GM19099 (cell line): Measurements from ENCODE around the gene PGBD5.

Experiments used
- POLR2A ChIP-seq: IDR thresholded peaks from 3 replicates; pipeline ENCODE4 v1.6.1; 2011; ENCODE audit warnings: low read depth; ENCODE audit not compliant: insufficient read length; ENCODE audit errors: extremely low read depth

The PGBD5 gene

DNA sequence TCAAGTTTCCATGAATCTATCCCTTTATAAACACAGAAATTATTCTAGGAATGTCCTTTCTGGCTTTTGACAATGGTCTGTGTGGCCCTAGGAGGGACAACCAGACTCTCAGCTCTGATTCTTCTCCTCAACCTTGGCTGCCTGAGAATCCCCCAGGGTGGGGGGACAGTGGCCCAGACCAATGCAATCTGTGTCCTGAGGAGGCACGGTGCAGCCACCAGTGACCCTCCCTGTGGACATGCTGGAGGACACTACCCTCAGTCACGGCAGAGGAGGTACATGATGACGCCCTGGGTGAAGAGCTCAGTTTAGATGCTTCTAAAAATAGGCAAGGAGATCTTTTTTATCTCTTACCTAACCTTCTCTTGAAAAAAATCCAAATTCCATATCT, 91.7 kb downstream of the PGBD5 start:
- TF ChIP-seq POLR2A: no peak

DNA sequence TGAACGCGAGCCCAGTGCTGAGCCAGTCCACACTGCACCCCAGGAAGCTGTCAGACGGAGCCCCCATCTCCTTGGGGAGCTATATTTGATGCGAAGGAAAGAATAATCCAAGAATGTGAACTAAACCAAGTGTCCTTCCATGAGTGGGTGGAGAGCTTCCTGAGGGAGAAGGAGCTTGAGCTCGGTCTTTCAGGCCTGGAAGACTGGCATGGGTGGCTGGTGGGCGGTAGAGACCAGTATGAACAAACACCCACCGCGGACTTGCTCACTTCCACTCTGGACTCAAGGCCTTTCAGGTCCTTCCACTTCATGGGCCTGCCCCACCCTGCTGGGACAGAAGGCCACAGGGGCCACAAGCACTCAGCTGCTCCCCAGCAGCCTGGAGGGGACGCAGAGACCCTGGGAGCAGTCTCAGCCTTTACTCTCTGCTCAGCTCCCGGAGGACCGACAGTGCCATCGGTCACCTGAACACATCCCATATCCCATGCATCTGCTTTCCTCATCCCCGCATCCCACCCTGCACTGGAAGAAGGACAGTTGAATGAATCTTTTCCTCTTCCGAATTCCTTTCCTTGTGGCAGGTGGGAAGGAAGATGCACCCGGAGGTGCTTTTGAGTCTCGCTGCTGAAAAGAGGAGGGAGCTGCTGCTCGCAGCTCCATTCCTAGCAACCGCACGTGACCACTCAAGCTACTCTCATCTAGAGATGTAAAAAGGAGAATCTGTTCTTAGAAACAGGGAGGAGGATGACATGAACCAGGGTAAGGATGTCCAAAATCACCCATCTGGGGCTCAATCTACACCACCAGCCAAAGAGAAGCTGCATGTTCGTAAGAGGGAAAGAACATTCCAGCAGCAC, 92.3 kb downstream of the PGBD5 start:
- TF ChIP-seq POLR2A: no peak

DNA sequence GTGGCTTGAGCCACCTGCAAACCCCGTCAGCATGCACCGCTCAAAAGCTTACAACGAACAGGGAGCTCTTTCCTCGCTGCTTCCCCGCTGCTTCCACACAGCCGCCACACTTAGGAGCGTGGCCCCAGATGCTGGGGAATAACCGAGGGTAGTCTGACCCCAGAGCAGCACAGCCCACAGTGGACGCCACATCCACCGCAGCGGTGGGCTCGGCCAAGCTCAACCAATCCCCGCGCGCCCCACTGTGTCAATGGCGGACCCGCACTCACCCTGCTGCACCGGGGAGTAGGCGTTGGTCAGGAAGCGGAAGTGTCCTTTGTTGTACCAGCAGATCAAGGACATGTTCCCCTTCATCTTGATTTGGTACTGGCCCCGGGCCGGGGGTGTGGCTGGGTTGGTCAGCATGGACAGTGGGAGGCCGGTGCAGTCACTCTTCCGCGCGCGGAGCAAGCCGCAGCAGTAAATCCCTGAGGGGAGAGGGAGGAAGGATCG, 93.5 kb downstream of the PGBD5 start:
- TF ChIP-seq POLR2A: no peak

DNA sequence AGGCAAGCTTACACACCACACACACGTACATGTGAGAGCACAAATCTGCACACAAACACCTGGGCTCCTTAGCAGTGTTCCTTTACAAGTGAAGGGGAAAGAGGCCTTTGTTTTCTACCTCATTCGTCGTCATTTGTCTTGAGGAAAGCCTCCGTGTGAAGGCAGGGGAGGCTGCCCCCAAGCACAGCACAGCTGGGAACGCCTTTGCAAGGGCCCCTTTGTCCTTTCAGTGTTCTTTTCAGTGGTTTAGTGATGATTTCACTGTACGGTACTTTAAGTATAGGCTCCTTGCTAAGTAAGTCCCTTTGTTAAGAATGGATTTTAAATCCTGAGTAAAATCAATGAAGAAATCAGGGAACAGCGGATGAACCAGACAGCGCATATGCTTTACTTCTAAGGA, 94.1 kb downstream of the PGBD5 start:
- no peak for TF ChIP-seq POLR2A

DNA sequence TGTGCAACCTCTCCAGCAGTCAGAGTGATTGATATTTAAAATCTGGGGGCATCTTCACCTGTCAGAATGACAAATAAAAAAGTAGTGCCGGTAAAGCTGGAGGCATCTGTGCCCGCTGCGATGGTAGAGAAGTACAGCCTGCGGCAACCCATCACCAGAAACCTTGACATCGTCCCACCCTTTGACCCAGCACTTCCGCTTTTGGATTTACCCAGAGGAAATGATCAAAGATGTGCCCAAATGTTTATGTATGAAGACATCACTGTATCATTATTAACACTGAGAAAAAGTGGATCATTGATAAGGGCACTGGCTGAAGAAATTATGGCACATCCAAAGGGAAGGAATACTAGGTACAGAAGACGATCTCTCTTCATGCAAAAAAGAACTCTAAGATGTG, 96.0 kb downstream of the PGBD5 start:
- no peak for TF ChIP-seq POLR2A

DNA sequence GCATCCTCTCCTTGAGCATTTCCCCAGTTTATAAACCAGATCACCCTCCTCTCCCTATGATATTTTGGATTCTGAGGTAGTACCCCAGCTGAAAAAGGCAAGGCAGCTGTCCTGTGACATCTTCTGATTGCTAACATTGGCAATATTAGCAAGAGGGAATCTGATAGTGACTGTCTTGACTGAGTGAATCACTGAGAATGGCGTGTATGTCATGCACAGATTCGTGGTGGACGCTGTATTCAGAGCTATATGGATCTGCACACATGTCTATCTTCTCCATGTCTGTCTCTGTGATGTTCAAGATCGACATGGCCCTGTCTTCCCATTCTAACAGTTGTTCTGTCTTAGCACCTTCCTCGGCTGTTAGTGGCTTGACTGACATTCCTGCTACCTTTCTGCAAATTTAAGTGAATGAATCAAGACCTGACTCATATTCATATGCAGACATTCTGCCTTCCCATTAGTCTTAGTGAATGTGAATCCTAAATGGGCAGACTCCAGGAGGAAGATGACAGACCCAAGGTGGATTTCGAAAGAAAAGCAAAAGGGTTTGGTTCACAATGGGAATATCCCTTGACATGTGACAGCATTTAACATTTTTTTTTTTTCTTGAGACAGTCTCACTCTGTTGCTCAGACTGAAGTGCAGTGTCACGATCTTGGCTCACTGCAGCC, 97.7 kb downstream of the PGBD5 start:
- TF ChIP-seq POLR2A: no peak

DNA sequence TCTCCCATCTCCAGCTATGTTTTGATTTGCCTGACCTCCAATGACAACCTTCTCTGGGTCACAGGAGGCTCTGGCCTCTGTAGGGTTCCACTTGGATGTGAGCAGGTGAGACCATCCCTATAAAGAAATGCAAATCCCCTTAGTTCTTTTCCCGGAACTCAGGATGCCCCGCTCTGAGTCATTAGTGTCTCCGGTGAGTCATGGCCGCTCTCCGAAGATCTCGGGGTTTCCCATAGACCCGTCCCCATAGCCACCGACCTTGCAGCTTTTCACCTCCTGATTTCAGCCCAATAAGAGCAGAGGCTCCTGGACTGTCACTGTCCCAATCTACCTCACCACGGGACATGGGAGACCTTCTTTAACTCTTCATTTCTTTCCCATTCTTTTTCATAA, 98.2 kb downstream of the PGBD5 start:
- TF ChIP-seq POLR2A: no peak

DNA sequence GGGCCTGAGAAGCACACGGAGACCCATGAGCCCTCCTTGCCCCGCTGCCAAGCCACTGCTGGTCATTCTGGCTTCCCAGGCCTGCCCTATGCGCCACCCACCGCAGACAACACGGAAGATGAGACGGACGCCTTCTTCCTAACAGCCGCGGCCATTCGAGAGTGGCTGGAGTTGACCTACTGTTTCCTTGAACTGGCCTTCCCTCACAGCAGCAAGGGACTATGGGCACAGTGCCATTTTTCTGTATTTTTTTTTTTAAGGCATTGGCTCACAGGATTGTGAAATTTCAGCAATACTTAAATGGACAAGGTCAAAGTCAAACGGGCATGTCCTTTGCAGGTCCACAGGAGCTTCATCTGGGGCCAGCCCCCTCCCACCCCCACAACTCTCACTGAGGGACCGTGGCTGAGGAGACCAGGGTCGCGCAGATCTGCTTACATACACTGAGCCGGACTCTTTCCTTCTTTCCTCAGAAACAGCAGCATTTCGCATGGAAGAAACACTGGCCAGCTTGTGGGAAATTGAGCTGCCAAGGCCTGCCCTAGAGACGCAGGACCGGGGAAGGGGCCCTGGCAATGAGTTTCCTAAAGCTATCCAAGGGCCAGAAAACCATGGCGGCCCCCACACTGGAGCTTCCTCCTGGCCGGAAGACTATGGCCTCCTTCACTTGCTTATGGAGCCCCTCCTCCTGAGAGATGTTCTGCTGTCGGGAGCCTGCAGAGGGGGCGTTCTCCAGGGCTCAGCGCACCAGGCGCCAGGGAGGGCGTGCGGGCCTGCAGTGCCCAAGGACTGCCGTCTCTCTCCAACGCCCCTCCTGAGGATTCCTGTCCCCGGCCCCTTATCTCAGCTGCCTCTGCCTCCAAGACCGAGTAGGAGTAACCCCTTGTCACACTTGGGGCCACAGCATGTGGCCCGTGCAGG, 98.9 kb downstream of the PGBD5 start:
- no peak for TF ChIP-seq POLR2A

DNA sequence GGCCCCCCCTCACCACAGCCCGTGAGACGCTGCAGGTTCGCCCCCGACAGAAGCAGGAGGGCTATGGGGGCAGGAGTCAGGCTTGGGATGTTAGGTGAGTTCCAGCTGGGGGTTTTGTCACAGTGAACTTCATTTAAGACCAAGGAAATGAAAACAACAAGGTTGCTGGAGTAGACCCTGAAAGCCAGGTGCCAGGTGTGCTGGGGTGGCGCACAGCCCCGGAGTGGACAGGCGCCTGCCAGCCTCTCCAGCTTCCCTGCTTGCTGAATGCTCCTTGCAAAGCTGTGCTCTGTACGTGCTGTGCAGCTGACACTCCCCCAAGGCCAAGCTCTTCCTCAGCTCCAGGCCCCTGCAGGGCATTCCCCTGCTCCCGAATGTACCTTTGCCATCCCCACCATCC, 102.4 kb downstream of the PGBD5 start:
- no peak for TF ChIP-seq POLR2A

DNA sequence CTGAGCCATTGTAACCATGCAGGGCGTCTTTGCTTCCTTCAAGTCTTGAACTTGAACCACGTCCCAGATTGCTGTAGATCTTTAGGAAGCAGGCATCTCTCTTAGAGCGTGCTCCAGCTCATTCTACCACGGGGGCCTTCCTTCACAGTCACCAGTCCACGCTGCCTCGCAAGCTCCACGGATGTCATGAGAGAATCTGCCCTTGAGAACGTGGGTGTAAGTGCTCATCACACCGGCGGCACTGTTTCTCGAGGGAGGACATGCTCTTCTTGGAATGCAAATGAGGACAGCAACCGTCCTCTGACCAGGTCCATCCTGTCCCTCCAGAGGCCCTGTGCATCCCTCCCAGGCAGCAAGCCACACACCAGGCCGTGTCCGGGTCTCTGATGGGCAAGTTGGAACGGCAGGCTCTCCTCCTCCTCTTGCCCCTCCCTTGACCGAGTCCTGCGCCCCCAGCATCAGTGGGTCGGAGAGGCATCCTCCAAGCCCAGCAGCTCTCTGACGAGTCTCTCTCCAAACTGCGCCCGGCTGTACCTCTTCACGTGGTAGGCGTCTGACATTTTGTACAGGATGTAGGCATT, 103.1 kb downstream of the PGBD5 start:
- TF ChIP-seq POLR2A: no peak

DNA sequence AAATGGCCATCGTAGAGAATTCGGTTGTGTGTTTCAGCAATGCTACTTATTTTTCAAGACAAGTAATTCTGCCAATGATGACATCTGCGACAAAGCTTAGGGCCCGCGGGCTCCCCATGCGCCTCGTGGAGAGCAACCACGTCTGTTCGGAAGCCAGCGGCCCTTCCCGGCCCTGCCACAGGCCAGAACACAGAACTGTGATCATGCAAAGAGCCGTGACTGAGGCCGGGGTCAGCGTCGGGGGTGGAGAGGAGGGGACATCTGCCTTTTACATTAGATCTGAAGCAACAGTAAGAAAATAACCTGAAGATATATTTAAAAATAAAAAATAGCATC, 103.7 kb downstream of the PGBD5 start:
- TF ChIP-seq POLR2A: no peak

DNA sequence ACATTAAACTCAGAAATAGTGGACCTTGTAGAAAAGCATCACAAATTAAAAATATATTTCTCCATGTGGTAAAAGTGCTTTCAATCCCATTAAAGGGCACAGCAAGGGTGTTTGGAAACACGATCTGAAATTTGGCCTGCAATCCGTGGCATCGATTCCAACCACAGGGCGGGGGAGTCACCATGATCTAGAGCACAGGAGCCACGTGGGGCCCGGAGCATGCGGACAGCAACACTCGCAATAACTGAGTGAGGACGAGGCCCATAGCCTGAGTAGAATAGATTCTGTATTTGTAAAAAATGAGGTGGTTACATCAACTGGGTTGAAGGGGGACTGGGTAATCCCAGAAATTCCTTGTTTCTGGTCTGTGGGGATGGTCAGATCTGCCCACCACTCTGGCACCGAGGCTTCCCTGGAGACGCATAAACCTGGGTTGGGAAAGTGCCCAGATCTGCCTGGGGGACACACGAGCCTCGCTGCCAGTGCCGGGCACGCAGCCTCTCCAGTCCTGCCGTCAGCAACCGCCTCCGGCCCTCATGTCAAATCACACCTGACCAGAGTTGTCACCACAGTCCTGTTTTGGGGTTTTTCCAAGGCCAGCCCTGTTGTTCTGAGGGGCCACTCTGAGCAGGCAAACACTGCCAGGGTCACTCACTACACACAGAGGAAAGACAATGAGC, 104.3 kb downstream of the PGBD5 start:
- no peak for TF ChIP-seq POLR2A

DNA sequence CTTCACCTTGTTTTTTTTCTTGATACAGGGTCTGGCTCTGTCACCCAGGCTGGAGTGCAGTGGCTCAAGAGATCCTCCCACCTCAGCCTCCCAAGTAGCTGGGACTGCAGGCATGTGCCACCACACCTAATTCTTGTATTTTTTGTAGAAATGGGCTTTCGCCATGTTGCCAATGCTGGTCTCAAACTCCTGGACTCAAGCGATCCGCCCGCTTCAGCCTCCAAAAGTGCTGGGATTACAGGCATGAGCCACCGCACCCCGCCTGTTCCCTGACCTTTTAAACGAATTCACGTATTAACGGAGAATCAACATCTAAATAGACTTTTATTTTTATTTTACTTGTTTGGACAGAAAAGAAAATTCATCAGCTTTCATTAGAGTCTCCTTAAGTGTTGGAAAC, 104.8 kb downstream of the PGBD5 start:
- TF ChIP-seq POLR2A: no peak

DNA sequence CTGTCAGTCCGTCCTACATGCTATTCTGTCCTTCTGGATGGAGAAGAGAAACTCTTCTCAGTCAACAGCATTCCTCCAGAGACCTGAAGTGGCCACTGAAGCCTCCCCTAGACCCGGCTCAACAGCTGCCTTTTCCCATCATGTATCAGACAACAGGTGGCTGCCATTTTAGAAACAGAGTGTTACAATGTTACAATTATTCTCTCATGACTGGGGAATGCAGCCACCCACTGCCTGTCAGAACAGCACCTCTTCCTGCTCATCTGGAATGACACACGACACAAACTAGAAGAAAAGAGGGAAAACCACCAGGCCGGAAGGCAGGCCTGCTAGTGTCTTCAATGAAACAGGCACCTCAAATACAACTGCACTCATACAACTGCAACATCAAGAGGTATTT, 105.3 kb downstream of the PGBD5 start:
- TF ChIP-seq POLR2A: no peak

DNA sequence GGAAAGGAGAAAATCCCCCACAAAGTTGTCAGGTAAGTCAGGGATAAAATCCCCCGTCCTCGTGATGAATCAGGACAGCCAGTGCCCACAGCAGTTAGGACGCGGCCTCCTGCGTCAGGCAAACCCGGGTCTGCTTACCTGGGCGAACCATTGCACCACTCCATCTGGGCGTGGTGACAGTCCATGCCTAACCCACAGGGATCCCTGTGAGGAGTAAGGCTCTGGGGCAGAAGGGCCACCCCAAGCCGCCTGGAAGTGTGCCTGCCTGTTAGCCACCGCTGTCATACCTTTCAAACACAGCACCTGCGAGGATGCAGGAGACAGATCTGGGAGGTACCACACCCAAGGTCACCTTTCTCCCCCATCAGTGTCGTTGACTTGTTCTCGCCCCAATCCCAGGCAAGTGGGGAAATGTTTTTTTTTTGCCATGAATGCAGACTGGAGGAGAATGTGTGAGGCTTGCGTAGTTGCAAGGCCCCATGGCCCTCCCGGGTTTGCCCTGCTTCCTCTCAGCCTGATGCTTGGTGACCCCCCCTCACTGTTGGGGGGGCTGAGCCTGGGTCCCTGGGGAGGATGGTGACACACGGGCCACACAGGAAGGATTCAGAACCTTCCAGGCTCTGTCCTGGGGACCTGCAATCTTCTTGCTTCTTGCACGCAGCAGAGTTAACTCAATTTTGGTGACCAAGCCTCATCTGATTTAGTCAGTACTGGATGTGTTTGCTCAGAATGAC, 107.0 kb downstream of the PGBD5 start:
- no peak for TF ChIP-seq POLR2A
